Fibroblast of skin of abdomen (primary cell): ENCODE results near the gene PRKCD. TPM values are rescaled to one million over a fixed set of nuclear protein-coding genes. Genes with fewer than 3 reads are reported as not detected.

ENCODE experiments used
- DNase-seq: peaks from one replicate; pipeline ENCODE4 v3.0.0-alpha.2; 2013
- polyA plus RNA-seq, 2 experiments: library from polyadenylated mRNA; unstranded; fragments of 120-200 nt; gene quantifications; one replicate each; pipeline ENCODE4 v1.2.1, GENCODE V29; 2013; ENCODE audit not compliant: insufficient read length in 2 of 2

The PRKCD gene
- 7.6 TPM for polyA plus RNA-seq (2013, experiment 1 of 2; ENCODE audit: insufficient read length)
- 8.1 TPM for polyA plus RNA-seq (2013, experiment 2 of 2; ENCODE audit: insufficient read length)

GRCh38 chr3:53160660-53161449 lies at the start of gene PRKCD:
Gene PRKCD (plus strand): TSS chr3:53161209. CDS start chr3:53178423, 17,214 bp downstream.
- peak; percentile 56 for DNase-seq

GRCh38 chr3:53111822-53112221 lies 49.2 kb upstream of the PRKCD start:
- DNase-seq: no peak

DNA sequence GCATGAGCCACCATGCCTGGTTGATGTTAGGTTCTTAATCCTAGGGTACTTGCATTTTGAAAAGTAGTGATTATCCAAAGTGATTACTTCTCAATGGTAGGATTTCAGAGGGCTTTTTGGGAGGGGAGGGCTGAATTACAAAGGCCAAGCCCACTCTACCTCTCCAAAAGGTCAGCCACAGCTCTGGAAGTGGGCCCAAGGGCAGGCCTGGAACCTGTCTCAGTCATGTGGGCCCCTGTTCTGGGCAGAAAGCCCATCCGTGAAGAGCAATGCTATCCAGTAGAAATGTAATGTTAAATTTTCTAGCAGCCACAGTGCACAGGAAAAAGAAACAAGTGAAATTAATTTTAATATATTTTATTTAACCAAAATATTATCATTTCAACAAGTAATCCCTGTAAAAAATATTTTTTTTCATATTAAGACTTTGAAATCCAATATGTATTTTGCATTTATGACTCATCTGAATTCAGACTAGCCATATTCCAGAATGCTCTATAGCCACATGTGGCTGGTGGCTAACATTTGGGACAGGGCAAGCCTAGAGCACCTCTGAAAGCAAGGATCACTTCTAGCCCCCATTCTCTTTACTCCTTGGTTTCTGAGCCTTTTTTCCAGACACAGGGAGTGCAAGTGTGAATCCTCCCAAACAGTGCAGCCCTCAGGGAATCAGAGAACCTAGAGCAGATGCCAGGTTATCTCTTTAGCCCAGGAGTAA lies 47.6 kb upstream of the PRKCD start:
- no peak for DNase-seq

DNA sequence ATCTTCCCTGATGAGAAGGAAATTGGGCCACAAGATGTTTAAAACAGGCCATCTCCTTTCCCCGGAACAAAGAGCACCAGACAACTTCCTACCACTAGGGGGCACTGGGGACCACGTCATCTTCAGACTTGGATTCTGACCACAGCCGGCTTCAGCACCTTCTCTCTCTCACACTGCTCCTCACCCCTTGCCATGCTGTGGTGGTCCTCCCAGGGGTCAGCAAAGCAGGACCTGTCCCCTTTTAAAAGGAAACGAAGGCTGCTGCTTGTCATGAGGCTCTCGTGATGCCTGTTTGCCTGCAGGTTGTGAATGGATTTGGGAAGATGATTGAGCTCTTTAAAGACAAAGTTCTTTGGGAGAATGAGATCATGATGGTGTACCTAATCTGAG lies 47.0 kb upstream of the PRKCD start:
- DNase-seq: peak; percentile 71

DNA sequence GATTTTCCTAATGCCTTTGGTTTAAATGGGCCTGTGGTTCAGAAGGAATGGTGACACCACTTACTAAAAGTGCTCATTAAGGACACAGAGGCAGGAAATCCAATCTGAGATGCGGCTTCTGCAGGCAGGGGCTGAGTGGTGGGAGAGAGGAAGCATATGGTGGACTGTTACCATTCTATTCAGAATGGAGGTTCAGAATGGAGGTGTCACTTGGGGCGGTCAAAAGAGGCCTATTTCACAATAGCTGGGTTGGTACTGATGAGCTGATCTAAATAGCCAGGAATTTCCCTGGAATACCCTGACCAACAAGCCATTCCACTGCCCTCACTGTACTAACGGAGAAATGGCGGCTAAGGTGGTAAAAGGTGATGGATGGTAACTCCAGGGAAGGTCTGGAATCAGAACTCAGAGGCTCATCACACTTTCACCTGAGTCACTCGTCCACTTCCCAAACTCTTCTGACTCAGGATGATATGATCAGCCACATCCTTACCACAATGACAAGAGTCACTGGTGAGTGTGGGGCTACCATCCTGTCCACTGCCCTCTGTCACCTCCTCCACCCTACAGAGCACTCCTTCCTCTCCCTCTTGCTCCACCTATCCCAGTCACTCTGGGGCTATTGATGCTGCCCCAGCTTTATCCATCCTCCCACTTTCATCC lies 46.5 kb upstream of the PRKCD start:
- peak; percentile 7 for DNase-seq

DNA sequence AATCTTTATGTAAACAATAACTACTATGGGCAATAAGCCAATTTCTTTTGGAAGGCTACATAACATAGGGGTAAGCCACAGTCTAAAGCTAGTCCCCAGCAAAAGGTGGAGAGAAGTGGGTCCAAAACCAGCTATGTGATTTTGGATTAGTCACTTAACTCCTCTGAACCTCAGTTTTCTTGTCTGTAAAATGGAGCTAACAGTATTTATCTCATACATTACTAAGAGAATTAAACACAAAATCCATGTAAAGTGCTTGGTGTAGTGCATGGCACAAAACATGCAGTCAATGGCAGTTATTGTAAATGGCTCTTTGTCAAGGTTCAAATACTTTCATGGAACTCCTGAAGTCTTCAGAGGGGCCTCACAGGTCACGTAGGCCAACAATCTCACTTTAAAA lies 44.1 kb upstream of the PRKCD start:
- DNase-seq: no peak

GRCh38 chr3:53120336-53120735 lies 40.7 kb upstream of the PRKCD start:
- DNase-seq: no peak

DNA sequence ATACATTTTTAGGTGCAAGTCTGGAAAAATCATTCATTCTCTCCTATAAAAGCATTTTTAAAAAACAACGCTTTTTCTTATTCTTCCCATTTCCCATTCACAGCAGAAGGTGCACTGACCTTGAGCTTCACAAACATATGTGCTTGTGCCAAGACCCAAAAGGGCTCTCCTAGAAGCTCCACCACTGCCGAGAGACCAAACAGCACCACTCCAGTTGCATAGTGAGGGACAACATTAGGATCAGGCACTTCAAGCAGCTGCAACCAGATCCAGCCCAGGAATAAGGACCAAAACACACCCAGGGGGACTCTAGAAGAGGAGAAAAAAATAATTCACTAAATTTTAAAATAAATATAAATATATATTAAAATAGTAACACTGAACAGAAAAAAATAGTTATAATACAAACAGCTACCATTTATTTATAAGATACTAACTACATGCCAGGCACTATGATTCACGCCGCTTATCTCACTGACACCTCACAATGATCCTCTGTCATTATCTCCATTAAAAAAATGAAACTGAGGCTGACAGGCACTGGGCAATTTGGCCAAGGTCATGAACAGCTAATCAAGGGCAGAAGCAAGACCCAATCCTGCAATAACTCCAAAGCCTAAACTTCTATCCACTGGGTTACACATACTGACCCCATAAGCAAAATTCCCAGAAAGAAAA lies 38.6 kb upstream of the PRKCD start:
- no peak for DNase-seq

- DNase-seq: no peak
Observed at GRCh38 chr3:53122933-53123305, 38.1 kb upstream of the PRKCD start.

- DNase-seq: no peak
Observed at GRCh38 chr3:53123510-53123909, 37.5 kb upstream of the PRKCD start.

- DNase-seq: no peak
Observed at GRCh38 chr3:53123953-53124352, 37.1 kb upstream of the PRKCD start.

GRCh38 chr3:53126601-53127000 lies 34.4 kb upstream of the PRKCD start:
- DNase-seq: no peak

DNA sequence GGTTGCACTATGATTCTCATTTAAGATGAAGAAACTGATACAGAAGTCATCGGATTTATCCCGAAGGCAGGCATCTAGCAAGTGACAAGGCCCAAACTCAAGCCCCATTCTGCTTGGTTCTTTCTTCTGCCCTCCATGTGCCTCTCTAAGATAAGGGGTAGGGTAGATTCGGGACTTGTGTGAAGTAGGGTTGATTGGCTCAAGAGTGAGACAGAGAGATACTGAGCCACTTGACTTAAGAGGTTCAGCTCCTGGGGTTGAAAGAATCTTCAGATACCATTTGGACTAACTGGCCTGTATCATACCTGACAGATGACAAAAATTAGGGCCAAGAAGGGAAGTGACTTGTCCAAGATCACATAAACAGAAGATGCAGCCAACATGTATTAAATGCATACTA lies 31.7 kb upstream of the PRKCD start:
- DNase-seq: no peak

DNA sequence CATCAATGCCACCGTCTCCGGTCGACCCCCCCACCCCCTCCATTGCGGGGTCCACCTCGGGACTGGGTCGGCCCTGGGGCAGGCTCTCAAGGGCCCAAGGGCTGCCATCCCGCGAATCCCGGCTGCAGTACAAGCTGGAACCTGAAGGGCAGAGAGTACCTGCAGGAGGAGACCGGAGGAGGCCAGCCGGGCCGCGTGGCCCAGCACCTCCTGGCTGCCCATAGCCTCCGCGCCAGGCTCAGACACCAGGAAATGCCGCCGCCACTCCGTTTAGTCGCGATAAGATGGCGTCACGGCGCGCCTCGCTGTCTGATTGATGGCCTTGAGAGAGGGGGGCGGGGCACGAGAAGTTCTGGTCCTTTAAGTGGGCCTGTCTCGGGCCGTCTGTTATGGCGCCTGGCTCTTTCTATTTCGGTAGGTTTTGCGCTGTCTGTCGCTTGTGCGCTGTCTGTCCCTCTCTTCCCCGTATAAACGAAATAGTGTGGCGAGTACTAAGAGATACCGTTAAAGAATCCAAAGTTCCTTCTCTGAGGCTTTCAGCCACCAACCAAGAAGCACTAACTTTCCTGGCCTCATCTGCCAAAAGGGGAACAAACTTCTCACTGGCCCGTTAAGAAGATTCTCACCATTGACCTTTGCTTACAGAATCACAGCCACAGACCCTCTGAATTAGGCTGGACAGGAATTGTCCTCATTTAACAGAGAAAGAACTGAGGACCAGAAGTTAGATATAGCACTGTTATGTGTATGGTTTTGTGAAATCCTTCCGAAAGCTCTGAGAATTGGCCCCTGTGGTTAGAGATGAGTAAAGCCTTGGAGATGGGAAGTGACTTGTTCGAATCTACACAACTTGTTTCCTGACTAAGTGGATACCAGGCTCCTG lies 30.6 kb upstream of the PRKCD start, which contains the start of gene RFT1:
RFT1 (minus strand) TSS at position 257 of the 883 bp plus-strand sequence; CDS start at position 222, 35 bp downstream.
- peak; percentile 97 for DNase-seq

DNA sequence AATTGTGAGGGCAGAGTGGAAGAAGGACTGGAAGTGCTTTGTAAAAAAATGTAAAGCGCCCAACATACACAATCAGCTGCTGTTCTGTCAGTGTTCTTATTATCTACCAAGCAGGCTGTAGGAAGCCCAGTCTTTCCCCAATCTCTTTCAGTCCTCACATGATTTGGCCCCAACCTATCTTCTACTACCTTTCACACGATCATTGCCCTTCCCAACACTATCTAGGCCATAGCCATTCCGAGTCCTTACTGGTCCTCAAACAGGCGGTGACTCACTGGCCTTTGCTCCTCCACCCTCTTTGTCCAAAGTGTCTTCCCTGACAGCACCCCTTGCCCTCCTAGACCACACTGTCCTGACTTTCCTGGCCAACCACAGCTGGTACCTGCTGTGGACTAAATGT lies 29.9 kb upstream of the PRKCD start:
- DNase-seq: no peak

DNA sequence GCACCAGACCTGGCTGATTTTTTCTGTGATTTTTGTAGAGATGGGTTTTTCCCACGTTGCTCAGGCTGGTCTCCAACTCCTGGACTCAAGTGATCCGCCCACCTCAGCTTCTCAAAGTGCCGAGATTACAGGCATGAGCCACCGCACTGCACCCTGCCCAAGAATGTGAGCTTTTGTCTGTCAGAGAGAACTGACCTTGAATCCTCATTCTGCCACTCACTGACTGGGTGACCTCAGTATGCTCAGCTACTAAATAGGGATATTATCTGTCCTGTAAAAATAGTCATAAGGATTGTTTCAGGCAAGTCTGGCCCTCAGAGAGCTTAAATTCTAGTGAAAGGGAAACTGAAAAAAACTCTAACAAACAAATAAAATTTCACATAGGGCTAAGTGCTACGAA lies 28.7 kb upstream of the PRKCD start:
- no peak for DNase-seq

- peak; percentile 58 for DNase-seq
Observed at GRCh38 chr3:53134631-53135232, 26.3 kb upstream of the PRKCD start.

- no peak for DNase-seq
Observed at GRCh38 chr3:53137221-53137620, 23.8 kb upstream of the PRKCD start.

DNA sequence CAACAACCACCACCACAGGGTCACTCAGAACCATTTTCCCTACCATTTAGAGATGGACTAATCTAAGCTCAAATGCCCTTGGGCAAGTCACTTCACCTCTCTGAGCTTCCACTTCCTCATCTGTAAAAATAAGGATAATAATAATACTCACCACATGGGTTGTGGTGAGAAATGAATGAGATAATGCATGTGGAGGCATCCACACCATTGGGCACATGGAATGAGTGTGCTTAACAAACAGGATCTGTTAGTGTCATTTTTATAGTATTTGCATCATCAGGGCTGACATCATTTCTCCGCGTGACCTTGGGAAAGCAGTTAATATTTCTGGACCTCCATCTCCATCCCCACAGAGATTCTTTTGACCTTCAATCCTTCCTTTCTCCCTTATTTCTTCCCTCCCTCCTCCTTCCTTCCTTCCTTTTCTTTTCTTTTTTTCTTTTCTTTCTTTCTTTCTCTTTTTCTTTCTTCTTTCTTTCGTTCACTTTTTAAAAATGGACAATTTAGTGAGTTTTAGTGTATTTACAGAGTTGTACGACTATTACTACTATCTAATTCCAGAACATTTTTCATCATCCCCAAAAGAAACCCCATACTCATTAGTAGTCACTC lies 23.1 kb upstream of the PRKCD start:
- DNase-seq: no peak
